Measurements from ENCODE around the gene C2orf69.

The C2orf69 gene

GRCh38 chr2:199943373-199943772 lies 32.3 kb downstream of the C2orf69 start:
- H3K79me2 ChIP-seq (ENCODE audit: low read length), result no peaks in the 10 kb centered on the region
- H3K4me1 ChIP-seq (ENCODE audit: low read length), result no peaks in the 10 kb centered on the region
- H3K9ac ChIP-seq (ENCODE audit: low read length), result no peak overlapping the region
- no peak overlapping the region for H3K27ac ChIP-seq (ENCODE audit: low read length)
- H3K4me3 ChIP-seq (ENCODE audit: low read length), result no peak overlapping the region
- no peak overlapping the region for H2AFZ ChIP-seq (ENCODE audit: low read depth, low read length)
- TF ChIP-seq CTCF (IDR thresholded peaks at IDR 0.05; ENCODE audit: low read depth, low read length) (no peak), EZH2phosphoT487 (IDR thresholded peaks at IDR 0.05; ENCODE audit: low read depth) (no peak)
- 0 out of 2 replicates have a peak, but pooled peaks cover 3% of the 10 kb centered on the region for H4K20me1 ChIP-seq (ENCODE audit: insufficient read depth, low read length)
- no peak overlapping the region for H3K4me2 ChIP-seq (ENCODE audit: low read length)
- H3K36me3 ChIP-seq (replicated peaks; ENCODE audit: low read depth, low read length), result peaks cover 40% of the 10 kb centered on the region
- no peaks in the 10 kb centered on the region for H3K9me3 ChIP-seq (ENCODE audit: insufficient read depth, low read length)
- no peaks in the 10 kb centered on the region for H3K27me3 ChIP-seq (ENCODE audit: low read depth, low read length)

- H4K20me1 ChIP-seq (ENCODE audit: insufficient read depth, low read length), result 0 out of 2 replicates have a peak, but pooled peaks cover 3% of the 10 kb centered on the region
These were observed 35.1 kb downstream of the C2orf69 start for GRCh38 chr2:199946196-199946595.

GRCh38 chr2:199946836-199947235 lies 35.7 kb downstream of the C2orf69 start:
- 0 out of 2 replicates have a peak, but pooled peaks cover 3% of the 10 kb centered on the region for H4K20me1 ChIP-seq (ENCODE audit: insufficient read depth, low read length)
- no peak overlapping the region for H3K4me2 ChIP-seq (ENCODE audit: low read length)
- no peak overlapping the region for H2AFZ ChIP-seq (ENCODE audit: low read depth, low read length)

More at GRCh38 chr2:199946196-199946595, 35.1 kb downstream of the C2orf69 start:
- H3K36me3 ChIP-seq (replicated peaks; ENCODE audit: low read depth, low read length), result peaks cover 43% of the 10 kb centered on the region
- no peaks in the 10 kb centered on the region for H3K9me3 ChIP-seq (ENCODE audit: insufficient read depth, low read length)
- no peak overlapping the region for H3K4me2 ChIP-seq (ENCODE audit: low read length)
- H2AFZ ChIP-seq (ENCODE audit: low read depth, low read length), result no peak overlapping the region
- H3K4me3 ChIP-seq (ENCODE audit: low read length), result no peak overlapping the region
- H3K79me2 ChIP-seq (ENCODE audit: low read length), result peaks cover 13% of the 10 kb centered on the region; the same call in 1 of the 2 replicates
- H3K27me3 ChIP-seq (ENCODE audit: low read depth, low read length), result no peaks in the 10 kb centered on the region
- no peak overlapping the region for H3K27ac ChIP-seq (ENCODE audit: low read length)
- H3K4me1 ChIP-seq (ENCODE audit: low read length), result no peaks in the 10 kb centered on the region
- no peak for TF ChIP-seq EZH2phosphoT487 (IDR thresholded peaks at IDR 0.05; ENCODE audit: low read depth)
- TF ChIP-seq CTCF (IDR thresholded peaks at IDR 0.05; ENCODE audit: low read depth, low read length), result no peak
- H3K9ac ChIP-seq (ENCODE audit: low read length), result no peak overlapping the region

GRCh38 chr2:199950396-199950795 lies 39.3 kb downstream of the C2orf69 start:
- H3K4me3 ChIP-seq (ENCODE audit: low read length), result no peak overlapping the region
- peaks cover 15% of the 10 kb centered on the region for H3K4me1 ChIP-seq (ENCODE audit: low read length)
- H2AFZ ChIP-seq (ENCODE audit: low read depth, low read length), result no peak overlapping the region
- H4K20me1 ChIP-seq (ENCODE audit: insufficient read depth, low read length), result no peaks in the 10 kb centered on the region
- H3K4me2 ChIP-seq (ENCODE audit: low read length), result no peak overlapping the region
- no peaks in the 10 kb centered on the region for H3K27me3 ChIP-seq (ENCODE audit: low read depth, low read length)
- H3K79me2 ChIP-seq (ENCODE audit: low read length), result peaks cover 49% of the 10 kb centered on the region
- H3K27ac ChIP-seq (ENCODE audit: low read length), result no peak overlapping the region
- H3K9ac ChIP-seq (ENCODE audit: low read length), result no peak overlapping the region
- no peaks in the 10 kb centered on the region for H3K9me3 ChIP-seq (ENCODE audit: insufficient read depth, low read length)
- peaks cover 28% of the 10 kb centered on the region for H3K36me3 ChIP-seq (replicated peaks; ENCODE audit: low read depth, low read length)
- TF ChIP-seq CTCF (IDR thresholded peaks at IDR 0.05; ENCODE audit: low read depth, low read length) (no peak), EZH2phosphoT487 (IDR thresholded peaks at IDR 0.05; ENCODE audit: low read depth) (no peak)

More at GRCh38 chr2:199946836-199947235, 35.7 kb downstream of the C2orf69 start:
- Histone ChIP-seq H3K27ac (ENCODE audit: low read length) (no peak overlapping the region), H3K9me3 (ENCODE audit: insufficient read depth, low read length) (no peaks in the 10 kb centered on the region), H3K9ac (ENCODE audit: low read length) (no peak overlapping the region), H3K79me2 (ENCODE audit: low read length) (peaks cover 13% of the 10 kb centered on the region; the same call in 1 of the 2 replicates), H3K4me3 (ENCODE audit: low read length) (no peak overlapping the region), H3K4me1 (ENCODE audit: low read length) (no peaks in the 10 kb centered on the region), H3K27me3 (ENCODE audit: low read depth, low read length) (no peaks in the 10 kb centered on the region), H3K36me3 (replicated peaks; ENCODE audit: low read depth, low read length) (peaks cover 43% of the 10 kb centered on the region)
- TF ChIP-seq EZH2phosphoT487 (IDR thresholded peaks at IDR 0.05; ENCODE audit: low read depth) (no peak), CTCF (IDR thresholded peaks at IDR 0.05; ENCODE audit: low read depth, low read length) (no peak)
